SK-N-MC (cell line): Measurements from ENCODE around the gene ZNF236.

Source experiments
- DNase-seq: peaks from one replicate; pipeline ENCODE4 v3.0.0-alpha.2; 2011; ENCODE audit warnings: low read depth, low spot score
- H3K27ac ChIP-seq: fragments of 200-600 bp; sonication (generic); 2 replicates; pipeline ENCODE4 v1.5.1; 2016; ENCODE audit warnings: mixed run types
- H3K36me3 ChIP-seq: fragments of 200-600 bp; sonication (generic); 2 replicates; pipeline ENCODE4 v1.6.1; 2017; ENCODE audit warnings: antibody characterized with exemption, low read length, mixed read lengths; ENCODE audit not compliant: insufficient read depth
- H3K4me3 ChIP-seq: fragments of 200-600 bp; sonication (generic); 2 replicates; pipeline ENCODE4 v1.5.1; 2016
- H3K9ac ChIP-seq: fragments of 200-600 bp; sonication (generic); 2 replicates; pipeline ENCODE4 v1.8.0; 2017; ENCODE audit warnings: mixed run types, mixed read lengths; ENCODE audit not compliant: insufficient read length
- H3K9me3 ChIP-seq: fragments of 200-600 bp; sonication (generic); 2 replicates; pipeline ENCODE4 v1.6.1; 2017; ENCODE audit warnings: low read depth, mild to moderate bottlenecking, antibody characterized with exemption, low read length, moderate library complexity, mixed read lengths
- EZH2 ChIP-seq: fragments of 200-600 bp; sonication (generic); IDR thresholded peaks from one replicate; pipeline ENCODE4 v1.6.1; 2017; ENCODE audit warnings: antibody characterized with exemption
- FOXP2 ChIP-seq: optimal IDR thresholded peaks from 2 replicates; pipeline ENCODE3; 2011; ENCODE audit warnings: mild to moderate bottlenecking, moderate library complexity; ENCODE audit not compliant: insufficient read depth; ENCODE audit errors: extremely low read length, control extremely low read depth
- POLR2AphosphoS5 ChIP-seq: IDR thresholded peaks from 2 replicates; pipeline ENCODE4 v1.6.1; 2012; ENCODE audit warnings: mild to moderate bottlenecking, low read depth, low read length, borderline replicate concordance

ZNF236 gene

GRCh38 chr18:76953583-76954233 is 131.4 kb downstream of the ZNF236 start:
- no peak for DNase-seq
- no peak overlapping the region for H3K9ac ChIP-seq
- no peak overlapping the region for H3K4me3 ChIP-seq
- H3K36me3 ChIP-seq = peaks cover 2% of the 10 kb centered on the region; the same call in 1 of the 2 replicates
- H3K9me3 ChIP-seq = no peaks in the 10 kb centered on the region
- no peak for TF ChIP-seq EZH2
- TF ChIP-seq FOXP2 = no peak
- TF ChIP-seq POLR2AphosphoS5 = no peak
- no peak overlapping the region for H3K27ac ChIP-seq

GRCh38 chr18:76955524-76956170 is 133.3 kb downstream of the ZNF236 start:
- H3K27ac ChIP-seq = no peak overlapping the region
- no peak for DNase-seq
- no peaks in the 10 kb centered on the region for H3K9me3 ChIP-seq
- no peak for TF ChIP-seq EZH2
- no peak overlapping the region for H3K9ac ChIP-seq
- H3K4me3 ChIP-seq = no peak overlapping the region
- H3K36me3 ChIP-seq = peaks cover 9% of the 10 kb centered on the region; the same call in 1 of the 2 replicates

GRCh38 chr18:76956648-76957047 is 134.3 kb downstream of the ZNF236 start:
- H3K27ac ChIP-seq = no peak overlapping the region
- H3K4me3 ChIP-seq = no peak overlapping the region
- no peak overlapping the region for H3K9ac ChIP-seq
- TF ChIP-seq FOXP2 (no peak), EZH2 (no peak), POLR2AphosphoS5 (no peak)
- no peaks in the 10 kb centered on the region for H3K9me3 ChIP-seq
- no peak for DNase-seq
- H3K36me3 ChIP-seq = peaks cover 17% of the 10 kb centered on the region; the same call in 1 of the 2 replicates

GRCh38 chr18:76957384-76958355 is 135.3 kb downstream of the ZNF236 start:
- H3K9me3 ChIP-seq = no peaks in the 10 kb centered on the region
- peaks cover 17% of the 10 kb centered on the region; the same call in 1 of the 2 replicates for H3K36me3 ChIP-seq
- TF ChIP-seq POLR2AphosphoS5 (no peak), EZH2 (no peak)
- no peak overlapping the region for H3K4me3 ChIP-seq
- H3K9ac ChIP-seq = no peak overlapping the region
- DNase-seq = no peak
- no peak overlapping the region for H3K27ac ChIP-seq

GRCh38 chr18:76958692-76959341 is 136.5 kb downstream of the ZNF236 start:
- TF ChIP-seq EZH2 = no peak
- no peak for TF ChIP-seq FOXP2
- H3K36me3 ChIP-seq = peaks cover 17% of the 10 kb centered on the region; the same call in 1 of the 2 replicates
- no peak overlapping the region for H3K4me3 ChIP-seq
- no peak overlapping the region for H3K9ac ChIP-seq
- H3K9me3 ChIP-seq = no peaks in the 10 kb centered on the region
- H3K27ac ChIP-seq = no peak overlapping the region
- DNase-seq = no peak

- no peaks in the 10 kb centered on the region for H3K9me3 ChIP-seq
- TF ChIP-seq POLR2AphosphoS5 = no peak
- TF ChIP-seq EZH2 = no peak
- TF ChIP-seq FOXP2 = no peak
- H3K36me3 ChIP-seq = peaks cover 17% of the 10 kb centered on the region; the same call in 1 of the 2 replicates
These were observed 137.2 kb downstream of the ZNF236 start for GRCh38 chr18:76959605-76960004.

GRCh38 chr18:76960528-76961035 is 138.2 kb downstream of the ZNF236 start:
- H3K27ac ChIP-seq = no peak overlapping the region
- peaks cover 17% of the 10 kb centered on the region; the same call in 1 of the 2 replicates for H3K36me3 ChIP-seq
- H3K4me3 ChIP-seq = no peak overlapping the region
- H3K9me3 ChIP-seq = no peaks in the 10 kb centered on the region
- no peak overlapping the region for H3K9ac ChIP-seq
- no peak for DNase-seq
- TF ChIP-seq EZH2 (no peak), POLR2AphosphoS5 (no peak), FOXP2 (no peak)

More at GRCh38 chr18:76959605-76960004, 137.2 kb downstream of the ZNF236 start:
- Histone ChIP-seq H3K27ac (no peak overlapping the region), H3K9ac (no peak overlapping the region), H3K4me3 (no peak overlapping the region)
- DNase-seq = no peak
